Stimulated activated CD4-positive, alpha-beta T cell treated with anti-CD3 and anti-CD28 coated beads, Interleukin-4, amount 100 ng/mL, for 4 hours (primary cell): Measurements from ENCODE around the gene MEGF11.

Experiments used
- DNase-seq, 2 experiments: peaks; one replicate each; pipeline ENCODE4 v3.0.0-alpha.2; 2020

The MEGF11 gene

GRCh38 chr15:66108483-66109265, 144.9 kb downstream of the MEGF11 start:
- DNase-seq = no peak

- DNase-seq = no peak
Observed at GRCh38 chr15:66107070-66107469, 146.5 kb downstream of the MEGF11 start.

GRCh38 chr15:66105286-66106265, 148.0 kb downstream of the MEGF11 start:
- DNase-seq = no peak

- no peak for DNase-seq
Observed at GRCh38 chr15:66103293-66103590, 150.3 kb downstream of the MEGF11 start.

GRCh38 chr15:66102563-66103292, 150.8 kb downstream of the MEGF11 start:
- DNase-seq = no peak

- DNase-seq = no peak
Observed at GRCh38 chr15:66101715-66102395, 151.7 kb downstream of the MEGF11 start.

- peak in 1 of 2 experiments; percentile 64 for DNase-seq
Observed at GRCh38 chr15:66100761-66101160, 152.8 kb downstream of the MEGF11 start.

GRCh38 chr15:66099950-66100671, 153.4 kb downstream of the MEGF11 start:
- DNase-seq = no peak

- DNase-seq = no peak
Observed at GRCh38 chr15:66098022-66098363, 155.6 kb downstream of the MEGF11 start.

GRCh38 chr15:66097151-66098021, 156.2 kb downstream of the MEGF11 start:
- no peak for DNase-seq

- no peak for DNase-seq
Observed at GRCh38 chr15:66096688-66097058, 156.9 kb downstream of the MEGF11 start.

- no peak for DNase-seq
Observed at GRCh38 chr15:66095871-66096687, 157.5 kb downstream of the MEGF11 start.

- DNase-seq = no peak
Observed at GRCh38 chr15:66094331-66094730, 159.2 kb downstream of the MEGF11 start.

- no peak for DNase-seq
Observed at GRCh38 chr15:66092053-66093016, 161.2 kb downstream of the MEGF11 start.

GRCh38 chr15:66089509-66089908, 164.0 kb downstream of the MEGF11 start:
- no peak for DNase-seq

- DNase-seq = no peak
Observed at GRCh38 chr15:66089049-66089448, 164.5 kb downstream of the MEGF11 start.

- DNase-seq = no peak
Observed at GRCh38 chr15:66085128-66085527, 168.4 kb downstream of the MEGF11 start.

GRCh38 chr15:66084704-66085103, 168.8 kb downstream of the MEGF11 start:
- no peak for DNase-seq
